ENCODE measurements around the gene RAB11FIP3. TPM values are rescaled to one million over a fixed set of nuclear protein-coding genes. Genes with fewer than 3 reads are reported as not detected.

RAB11FIP3 gene
- total RNA-seq, 3 donors from 2014 or later: 22.0 to 44.6 (median 24.5) TPM

DNA sequence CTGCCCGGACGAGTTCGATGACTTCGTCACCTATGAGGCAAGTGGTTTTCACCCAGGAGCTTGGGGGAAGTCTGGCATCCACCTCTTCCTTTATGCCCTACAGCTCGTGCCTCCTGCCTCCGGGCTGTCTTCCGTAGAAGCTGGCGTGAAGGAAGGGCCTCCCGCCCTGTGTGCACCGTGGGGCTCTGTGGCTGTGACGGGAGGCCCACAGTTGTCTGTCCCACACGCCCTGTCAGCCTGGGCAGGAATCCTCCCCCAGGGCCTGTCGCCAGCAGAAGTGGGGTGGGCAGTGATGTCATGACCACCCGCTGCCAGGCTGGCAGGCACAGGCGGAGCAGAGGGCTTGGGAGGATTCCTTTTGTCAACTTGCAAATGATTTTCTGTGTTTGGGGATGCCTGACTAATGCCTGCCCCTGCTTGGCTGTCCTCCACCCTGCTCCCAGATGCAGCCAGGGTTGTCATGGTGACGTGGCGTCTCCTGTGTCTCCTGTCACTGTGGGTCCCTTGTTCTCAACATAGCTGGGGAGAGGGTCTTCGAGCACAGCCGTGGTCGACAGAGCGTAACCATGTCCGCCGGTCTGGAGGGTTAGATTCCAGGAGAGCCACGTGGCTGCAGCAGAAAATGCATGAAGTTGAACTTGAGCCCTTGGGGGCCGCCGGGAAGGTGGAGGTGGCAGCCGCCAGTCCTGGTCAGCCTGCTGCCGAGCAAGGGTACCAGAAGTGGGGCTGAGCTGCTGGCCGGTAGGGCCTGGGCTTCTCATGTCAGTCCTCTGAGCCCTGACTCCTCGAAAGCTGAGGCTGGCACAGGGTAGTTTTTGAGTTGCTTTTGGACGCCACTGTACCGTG is 46.1 kb downstream of the RAB11FIP3 start:
- DNase-seq (ENCODE audit: low spot score in 2 of 2): no peak
- no peaks in the 10 kb centered on the region for H3K36me3 ChIP-seq
- H3K4me3 ChIP-seq: no peak overlapping the region
- no peaks in the 10 kb centered on the region for H3K9me3 ChIP-seq
- TF ChIP-seq, protein P1, sequence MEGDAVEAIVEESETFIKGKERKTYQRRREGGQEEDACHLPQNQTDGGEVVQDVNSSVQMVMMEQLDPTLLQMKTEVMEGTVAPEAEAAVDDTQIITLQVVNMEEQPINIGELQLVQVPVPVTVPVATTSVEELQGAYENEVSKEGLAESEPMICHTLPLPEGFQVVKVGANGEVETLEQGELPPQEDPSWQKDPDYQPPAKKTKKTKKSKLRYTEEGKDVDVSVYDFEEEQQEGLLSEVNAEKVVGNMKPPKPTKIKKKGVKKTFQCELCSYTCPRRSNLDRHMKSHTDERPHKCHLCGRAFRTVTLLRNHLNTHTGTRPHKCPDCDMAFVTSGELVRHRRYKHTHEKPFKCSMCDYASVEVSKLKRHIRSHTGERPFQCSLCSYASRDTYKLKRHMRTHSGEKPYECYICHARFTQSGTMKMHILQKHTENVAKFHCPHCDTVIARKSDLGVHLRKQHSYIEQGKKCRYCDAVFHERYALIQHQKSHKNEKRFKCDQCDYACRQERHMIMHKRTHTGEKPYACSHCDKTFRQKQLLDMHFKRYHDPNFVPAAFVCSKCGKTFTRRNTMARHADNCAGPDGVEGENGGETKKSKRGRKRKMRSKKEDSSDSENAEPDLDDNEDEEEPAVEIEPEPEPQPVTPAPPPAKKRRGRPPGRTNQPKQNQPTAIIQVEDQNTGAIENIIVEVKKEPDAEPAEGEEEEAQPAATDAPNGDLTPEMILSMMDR (IDR thresholded peaks at IDR 0.05): no peak
- no peak for TF ChIP-seq POLR2AphosphoS5 (IDR thresholded peaks at IDR 0.05)
- TF ChIP-seq POLR2A (IDR thresholded peaks at IDR 0.05): no peak
- no peaks in the 10 kb centered on the region for H3K27me3 ChIP-seq
- H3K4me1 ChIP-seq: no peaks in the 10 kb centered on the region
- peak overlapping the region in 1 of 2 donors; percentile 19 for H3K27ac ChIP-seq
- intact Hi-C loops (cut with DNase I; ENCODE audit: low total_unique reads): no loop called here

DNA sequence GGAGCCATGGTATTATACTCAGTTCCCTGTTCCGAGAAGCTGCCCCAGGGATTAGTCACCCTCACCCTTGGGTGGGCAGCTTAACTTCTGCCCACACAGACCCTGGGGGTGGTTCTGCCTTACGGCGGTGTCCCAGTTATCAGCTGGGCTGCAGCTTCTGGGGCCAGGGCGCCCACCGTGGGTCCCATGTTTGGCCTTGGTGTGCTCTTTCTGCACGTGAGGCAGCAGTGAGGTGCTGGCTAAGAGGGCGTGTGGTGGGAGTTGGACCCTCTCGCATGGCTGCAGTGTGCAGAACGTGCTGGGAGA is 46.7 kb downstream of the RAB11FIP3 start:
- no peaks in the 10 kb centered on the region for H3K4me1 ChIP-seq
- H3K27ac ChIP-seq: no peak overlapping the region
- TF ChIP-seq, protein P1 (IDR thresholded peaks at IDR 0.05): no peak
- TF ChIP-seq POLR2AphosphoS5 (IDR thresholded peaks at IDR 0.05): no peak
- no peak for TF ChIP-seq POLR2A (IDR thresholded peaks at IDR 0.05)
- no peaks in the 10 kb centered on the region for H3K36me3 ChIP-seq
- H3K27me3 ChIP-seq: no peaks in the 10 kb centered on the region
- H3K4me3 ChIP-seq: no peak overlapping the region
- intact Hi-C loops (cut with DNase I; ENCODE audit: low total_unique reads): no loop called here
- no peaks in the 10 kb centered on the region for H3K9me3 ChIP-seq
- no peak for DNase-seq (ENCODE audit: low spot score in 2 of 2)

DNA sequence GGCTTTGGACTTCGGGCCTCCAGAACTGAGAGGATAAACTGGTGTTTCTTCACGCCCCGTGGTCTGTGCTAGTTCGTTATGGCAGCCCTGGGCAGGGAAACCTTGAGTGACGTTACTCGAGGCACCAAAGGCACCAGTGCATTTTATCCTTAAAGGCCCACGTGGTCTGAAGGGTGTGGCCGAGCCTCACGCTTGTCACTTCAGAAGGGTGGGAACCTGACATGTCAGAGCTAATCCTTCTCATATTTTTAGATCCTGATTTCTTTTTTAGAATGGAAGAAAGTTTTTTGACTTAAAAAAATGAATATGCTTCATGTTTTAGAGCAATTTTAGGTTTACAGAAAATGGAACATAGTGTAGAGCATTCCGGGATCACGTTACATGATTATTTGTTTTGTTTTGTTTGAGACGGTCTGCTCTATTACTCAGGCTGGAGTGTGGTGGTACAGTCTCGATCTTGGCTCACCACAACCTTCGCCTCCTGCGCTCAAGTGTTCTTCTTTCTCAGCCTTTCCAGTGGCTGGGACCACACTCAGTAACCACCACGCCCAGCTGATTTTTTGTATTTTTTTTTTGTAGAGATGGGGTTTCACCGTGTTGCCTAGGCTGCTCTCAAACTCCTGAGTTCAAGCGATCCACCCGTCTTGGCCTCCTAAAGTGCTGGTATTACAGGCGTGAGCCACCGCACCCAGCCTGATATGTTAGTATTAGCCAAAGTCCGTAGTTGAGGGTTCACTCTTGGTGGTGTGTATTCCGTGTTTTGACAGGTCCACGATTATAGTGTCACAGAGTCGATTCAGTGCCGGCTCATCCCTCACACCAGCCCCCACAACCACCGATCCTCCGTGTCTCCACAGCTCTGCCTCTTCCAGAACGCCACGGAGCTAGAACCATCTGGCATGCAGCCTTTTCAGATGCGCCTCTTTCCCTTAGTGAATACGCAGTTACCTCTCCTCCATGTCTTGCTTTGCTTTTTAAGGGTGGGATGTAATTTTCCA is 47.9 kb downstream of the RAB11FIP3 start:
- intact Hi-C loops (cut with DNase I; ENCODE audit: low total_unique reads): no loop called here
- no peak overlapping the region for H3K4me3 ChIP-seq
- H3K9me3 ChIP-seq: no peaks in the 10 kb centered on the region
- no peaks in the 10 kb centered on the region for H3K4me1 ChIP-seq
- H3K27me3 ChIP-seq: no peaks in the 10 kb centered on the region
- DNase-seq (ENCODE audit: low spot score in 2 of 2): no peak
- H3K36me3 ChIP-seq: no peaks in the 10 kb centered on the region
- no peak for TF ChIP-seq POLR2AphosphoS5 (IDR thresholded peaks at IDR 0.05)
- TF ChIP-seq POLR2A (IDR thresholded peaks at IDR 0.05): no peak
- TF ChIP-seq, protein P1 (IDR thresholded peaks at IDR 0.05): no peak
- no peak overlapping the region for H3K27ac ChIP-seq

DNA sequence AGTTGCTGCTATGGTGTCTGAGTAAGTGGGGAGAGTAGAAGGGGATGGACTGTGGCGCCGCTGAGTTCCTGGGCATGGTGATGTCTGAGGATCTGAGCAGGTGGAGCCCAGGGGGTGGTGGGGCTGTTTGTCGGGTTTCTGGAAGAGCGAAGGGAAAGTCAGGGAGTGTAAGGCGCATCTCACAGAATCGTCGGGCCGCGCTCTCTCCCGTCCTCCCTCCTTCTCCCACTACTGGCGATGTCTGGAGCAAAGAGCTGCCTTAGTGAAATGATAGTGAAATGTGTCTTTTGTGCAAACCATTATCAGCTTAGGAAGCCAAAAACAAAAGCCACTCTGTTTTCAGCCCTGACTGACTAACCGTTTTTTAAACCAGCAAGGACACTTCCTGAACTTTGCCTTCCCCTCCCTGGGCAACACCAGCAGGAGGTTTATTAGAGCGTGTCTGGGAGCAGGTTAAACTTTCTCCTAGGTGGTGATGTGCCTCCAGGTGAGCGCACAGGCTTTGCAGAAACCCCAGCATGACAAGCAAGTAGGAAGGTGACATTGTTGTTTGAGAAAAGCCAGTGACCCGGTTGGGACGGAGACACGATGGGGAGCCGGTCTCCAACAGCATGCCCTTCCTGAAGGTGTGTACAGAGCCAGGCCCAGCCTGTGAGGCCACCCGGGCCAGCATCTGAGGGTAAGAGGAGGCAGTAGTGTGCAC is 49.1 kb downstream of the RAB11FIP3 start:
- H3K36me3 ChIP-seq: no peaks in the 10 kb centered on the region
- H3K9me3 ChIP-seq: no peaks in the 10 kb centered on the region
- no peak overlapping the region for H3K27ac ChIP-seq
- intact Hi-C loops (cut with DNase I; ENCODE audit: low total_unique reads): no loop called here
- no peak for TF ChIP-seq POLR2AphosphoS5 (IDR thresholded peaks at IDR 0.05)
- no peak for TF ChIP-seq POLR2A (IDR thresholded peaks at IDR 0.05)
- TF ChIP-seq, protein P1 (IDR thresholded peaks at IDR 0.05): no peak
- H3K4me3 ChIP-seq: no peak overlapping the region
- no peak for DNase-seq (ENCODE audit: low spot score in 2 of 2)
- H3K27me3 ChIP-seq: no peaks in the 10 kb centered on the region
- no peaks in the 10 kb centered on the region for H3K4me1 ChIP-seq

Data from breast epithelium (tissue), 4 donors.